Esophagus muscularis mucosa (tissue), 4 donors: Measurements from ENCODE around the gene UBE2D3. TPM values are rescaled to one million over a fixed set of nuclear protein-coding genes. Genes with fewer than 3 reads are reported as not detected.

Experiments used
- DNase-seq: peaks from one replicate; pipeline ENCODE4 v3.0.0-alpha.2; 2017; ENCODE audit errors: extremely low spot score
- H3K27ac ChIP-seq, 4 donors: fragments of 200-600 bp; sonication (generic); replicated peaks in 1 of 4; 1 replicate in 3 of 4; 2 replicates in 1 of 4; pipeline ENCODE4 v1.5.1; 2016 to 2019; ENCODE audit warnings: mild to moderate bottlenecking in 1 of 4
- H3K27me3 ChIP-seq, 4 donors: fragments of 200-600 bp; sonication (generic); one replicate each; pipeline versions ENCODE4 v1.5.1 to v1.6.0; 2016 to 2019
- H3K36me3 ChIP-seq, 4 donors: fragments of 200-600 bp; sonication (generic); one replicate each; pipeline ENCODE4 v1.5.1; 2016 to 2019
- H3K4me1 ChIP-seq, 4 donors: fragments of 200-600 bp; sonication (generic); one replicate each; pipeline ENCODE4 v1.5.1; 2016 to 2019
- H3K4me3 ChIP-seq, 4 donors: fragments of 200-600 bp; sonication (generic); 1 replicate in 2 of 4; 2 replicates in 2 of 4; pipeline ENCODE4 v1.5.1; 2016 to 2019; ENCODE audit warnings: mild to moderate bottlenecking in 4 of 4, moderate library complexity in 1 of 4
- H3K9me3 ChIP-seq, 4 donors: fragments of 200-600 bp; sonication (generic); 1 replicate in 3 of 4; 2 replicates in 1 of 4; pipeline ENCODE4 v1.5.1; 2016 to 2019
- CTCF ChIP-seq, 3 experiments: fragments of 200-600 bp in 2 of 3; fragments of 450-650 bp in 1 of 3; sonication (generic) in 2 of 3; IDR thresholded peaks; one replicate each; pipeline ENCODE4 v1.5.1; 2017 to 2019; ENCODE audit warnings: antibody characterized with exemption in 3 of 3, mild to moderate bottlenecking in 2 of 3, moderate library complexity in 1 of 3
- EP300 ChIP-seq: sonication (generic); formaldehyde crosslinking; IDR thresholded peaks from one replicate; pipeline ENCODE4 v1.6.1; 2017; ENCODE audit warnings: antibody characterized with exemption
- POLR2A ChIP-seq: fragments of 450-650 bp; IDR thresholded peaks from one replicate; pipeline ENCODE4 v1.6.1; 2017; ENCODE audit warnings: antibody characterized with exemption, moderate library complexity, mild to moderate bottlenecking, low read depth
- POLR2AphosphoS5 ChIP-seq, 2 donors: sonication (generic); formaldehyde crosslinking; IDR thresholded peaks; one replicate each; pipeline ENCODE4 v1.6.1; 2017; ENCODE audit warnings: antibody characterized with exemption in 2 of 2
- WGBS: methylation state at CpG from one replicate; pipeline ENCODE4 v1.1.5; 2018; 5-methylcytosine and 5-hydroxymethylcytosine counted together
- intact Hi-C: fragments of 100-400 bp; cut with DNase I; formaldehyde crosslinking; loops from one replicate; pipeline ENCODE4 v1.15.1; 2023
- total RNA-seq, 4 donors: library from RNA; depleted of rRNA; stranded (reverse); fragments of >200 nt; gene quantifications; one replicate each; pipeline versions ENCODE4 v1.1.0 to v1.2.1, GENCODE V29; 2016

UBE2D3 gene
- total RNA-seq, 4 donors from 2014 or later = 332 to 438 (median 394) TPM

GRCh38 chr4:102826105-102826889, 1.1 kb downstream of the UBE2D3 start:
- no peak for TF ChIP-seq POLR2AphosphoS5 (IDR thresholded peaks at IDR 0.05)
- TF ChIP-seq EP300 = peak; percentile 2
- peak; percentile 8 for TF ChIP-seq POLR2A
- TF ChIP-seq CTCF (IDR thresholded peaks at IDR 0.05) = no peak
- H3K27ac ChIP-seq = peak overlapping the region; percentile 94 to 100 (median 100)
- H3K4me1 ChIP-seq = peaks cover 29 to 49% (median 45%) of the 10 kb centered on the region in 4 donors
- intact Hi-C loops = loop anchor here (2.0 to 10.0 kb wide), 2 partner anchors 193 to 201 kb away; partner anchors contain the start of gene SLC9B1
- no peaks in the 10 kb centered on the region for H3K9me3 ChIP-seq
- under 1% methylated on average over 33 of the region's 38 CpGs for WGBS
- no peaks in the 10 kb centered on the region for H3K36me3 ChIP-seq
- H3K27me3 ChIP-seq = no peaks in the 10 kb centered on the region
- DNase-seq = peak; percentile 92
- H3K4me3 ChIP-seq = peak overlapping the region; percentile 64 to 98 (median 90)

- Histone ChIP-seq H3K9me3 (no peaks in the 10 kb centered on the region), H3K4me1 (peaks cover 37 to 57% (median 53%) of the 10 kb centered on the region in 4 donors), H3K27ac (peak overlapping the region; percentile 94 to 100 (median 100)), H3K27me3 (no peaks in the 10 kb centered on the region), H3K36me3 (no peaks in the 10 kb centered on the region), H3K4me3 (peak overlapping the region; percentile 64 to 98 (median 90))
- under 1% methylated on average over 23 of the region's 23 CpGs for WGBS
- TF ChIP-seq CTCF (IDR thresholded peaks at IDR 0.05) (no peak), EP300 (no peak), POLR2AphosphoS5 (IDR thresholded peaks at IDR 0.05) (peak; percentile 58 to 75), POLR2A (peak; percentile 57)
- intact Hi-C loops = loop anchor here (2.0 to 10.0 kb wide), 3 partner anchors 65 to 201 kb away; partner anchors contain the start of genes MANBA and SLC9B1
- no peak for DNase-seq
Measured at GRCh38 chr4:102825261-102826091, 1.9 kb downstream of the UBE2D3 start.

GRCh38 chr4:102824398-102824797, 3.0 kb downstream of the UBE2D3 start:
- no peak for DNase-seq
- H3K9me3 ChIP-seq = no peaks in the 10 kb centered on the region
- 4% methylated on average over 2 of the region's 2 CpGs for WGBS
- intact Hi-C loops = loop anchor here (2.0 to 10.0 kb wide), 2 partner anchors 64 to 200 kb away; partner anchors contain the start of gene MANBA
- H3K27me3 ChIP-seq = no peaks in the 10 kb centered on the region
- peak overlapping the region; percentile 64 to 98 (median 90) for H3K4me3 ChIP-seq
- TF ChIP-seq CTCF (IDR thresholded peaks at IDR 0.05) (no peak), EP300 (no peak), POLR2AphosphoS5 (IDR thresholded peaks at IDR 0.05) (no peak), POLR2A (no peak)
- peak overlapping the region; percentile 94 to 100 (median 100) for H3K27ac ChIP-seq
- no peaks in the 10 kb centered on the region for H3K36me3 ChIP-seq
- H3K4me1 ChIP-seq = peaks cover 47 to 65% (median 63%) of the 10 kb centered on the region in 4 donors

GRCh38 chr4:102823897-102824296, 3.5 kb downstream of the UBE2D3 start:
- H3K4me1 ChIP-seq = peaks cover 52 to 65% (median 63%) of the 10 kb centered on the region in 4 donors
- TF ChIP-seq POLR2A (no peak), CTCF (IDR thresholded peaks at IDR 0.05) (no peak), EP300 (no peak), POLR2AphosphoS5 (IDR thresholded peaks at IDR 0.05) (no peak)
- DNase-seq = no peak
- H3K9me3 ChIP-seq = no peaks in the 10 kb centered on the region
- no peaks in the 10 kb centered on the region for H3K36me3 ChIP-seq
- peak overlapping the region; percentile 64 to 98 (median 90) for H3K4me3 ChIP-seq
- intact Hi-C loops = loop anchor here (2.0 to 10.0 kb wide), 2 partner anchors 63 to 199 kb away; partner anchors contain the start of gene MANBA
- peak overlapping the region; percentile 94 to 100 (median 100) for H3K27ac ChIP-seq
- H3K27me3 ChIP-seq = no peaks in the 10 kb centered on the region
- 37% methylated on average over 4 of the region's 4 CpGs for WGBS
